H9 (cell line): Measurements from ENCODE around the gene DTD1. TPM values are rescaled to one million over a fixed set of nuclear protein-coding genes. Genes with fewer than 3 reads are reported as not detected.

ENCODE experiments used
- DNase-seq: peaks from one replicate; pipeline ENCODE4 v3.0.0-alpha.2; 2017
- H2AFZ ChIP-seq: one replicate; pipeline ENCODE4 v1.6.1; 2013; ENCODE audit warnings: mild to moderate bottlenecking, low read length, control low read depth, moderate library complexity
- H2AK5ac ChIP-seq: 2 replicates; pipeline ENCODE4 v1.6.1; 2013; ENCODE audit warnings: low read length, control low read depth, mixed read lengths; ENCODE audit not compliant: insufficient read length
- H2BK120ac ChIP-seq: one replicate; pipeline ENCODE4 v1.6.1; 2013; ENCODE audit warnings: low read depth, mild to moderate bottlenecking, low read length, control low read depth, inconsistent platforms; ENCODE audit not compliant: poor library complexity, severe bottlenecking
- H2BK12ac ChIP-seq: 2 replicates; pipeline ENCODE4 v1.6.1; 2013; ENCODE audit warnings: low read length, control low read depth, mixed read lengths, low read depth; ENCODE audit not compliant: insufficient read length
- H2BK15ac ChIP-seq: 2 replicates; pipeline ENCODE4 v1.6.1; 2013; ENCODE audit warnings: low read depth, low read length, control low read depth
- H2BK20ac ChIP-seq: one replicate; pipeline ENCODE4 v1.6.1; 2013; ENCODE audit warnings: low read depth, mild to moderate bottlenecking, low read length, control low read depth, inconsistent platforms; ENCODE audit not compliant: poor library complexity, severe bottlenecking
- H2BK5ac ChIP-seq: 2 replicates; pipeline ENCODE4 v1.6.1; 2013; ENCODE audit warnings: low read length, control low read depth, mixed read lengths; ENCODE audit not compliant: insufficient read length
- H3K14ac ChIP-seq: 2 replicates; pipeline ENCODE4 v1.6.1; 2013; ENCODE audit warnings: low read length, control low read depth; ENCODE audit not compliant: insufficient read depth
- H3K18ac ChIP-seq: 2 replicates; pipeline ENCODE4 v1.6.1; 2013; ENCODE audit warnings: low read depth, mild to moderate bottlenecking, mixed read lengths, low read length, control low read depth; ENCODE audit not compliant: insufficient read length
- H3K23ac ChIP-seq: 2 replicates; pipeline ENCODE4 v1.6.1; 2013; ENCODE audit warnings: low read length, control low read depth, mixed read lengths, low read depth; ENCODE audit not compliant: insufficient read length
- H3K23me2 ChIP-seq: 2 replicates; pipeline ENCODE4 v1.6.1; 2013; ENCODE audit warnings: low read depth, mild to moderate bottlenecking, mixed read lengths, low read length, control low read depth; ENCODE audit not compliant: insufficient read length, poor library complexity, severe bottlenecking
- H3K27ac ChIP-seq: 2 replicates; pipeline ENCODE4 v1.5.1; 2013; ENCODE audit warnings: low read length, control low read depth, mixed read lengths, low read depth; ENCODE audit not compliant: insufficient read length
- H3K27me3 ChIP-seq: 2 replicates; pipeline ENCODE4 v1.6.1; 2013; ENCODE audit warnings: low read length, control low read depth, inconsistent platforms; ENCODE audit not compliant: insufficient read depth
- H3K4ac ChIP-seq: 2 replicates; pipeline ENCODE4 v1.6.1; 2013; ENCODE audit warnings: low read depth, mild to moderate bottlenecking, control low read depth, inconsistent platforms, low read length, moderate library complexity
- H3K4me1 ChIP-seq: 2 replicates; pipeline ENCODE4 v1.6.1; 2013; ENCODE audit warnings: low read length, control low read depth, inconsistent platforms; ENCODE audit not compliant: insufficient read depth
- H3K4me2 ChIP-seq: 2 replicates; pipeline ENCODE4 v1.6.1; 2013; ENCODE audit warnings: low read length, control low read depth, mixed read lengths; ENCODE audit not compliant: insufficient read length, insufficient read depth
- H3K56ac ChIP-seq: 2 replicates; pipeline ENCODE4 v1.6.1; 2013; ENCODE audit warnings: low read depth, mild to moderate bottlenecking, mixed read lengths, low read length, control low read depth; ENCODE audit not compliant: insufficient read length
- H3K79me1 ChIP-seq: 2 replicates; pipeline ENCODE4 v1.6.1; 2013; ENCODE audit warnings: low read depth, mild to moderate bottlenecking, moderate library complexity, low read length, control low read depth, inconsistent platforms; ENCODE audit not compliant: insufficient read depth, poor library complexity, severe bottlenecking
- H3K79me2 ChIP-seq: 2 replicates; pipeline ENCODE4 v1.6.1; 2013; ENCODE audit warnings: low read length, control low read depth, inconsistent platforms; ENCODE audit not compliant: insufficient read depth
- H3K9ac ChIP-seq: 2 replicates; pipeline ENCODE4 v1.6.1; 2013; ENCODE audit warnings: low read length, control low read depth, mixed read lengths; ENCODE audit not compliant: insufficient read length; ENCODE audit errors: extremely low read depth
- H3K9me3 ChIP-seq: one replicate; pipeline ENCODE4 v1.6.1; 2013; ENCODE audit warnings: low read depth, low read length, inconsistent platforms; ENCODE audit not compliant: control insufficient read depth
- H3T11ph ChIP-seq: one replicate; pipeline ENCODE4 v1.6.1; 2013; ENCODE audit warnings: mild to moderate bottlenecking, low read length, control low read depth, inconsistent platforms
- H4K20me1 ChIP-seq: one replicate; pipeline ENCODE4 v1.6.1; 2013; ENCODE audit not compliant: control insufficient read depth, insufficient read length, insufficient read depth
- H4K5ac ChIP-seq: 2 replicates; pipeline ENCODE4 v1.6.1; 2013; ENCODE audit warnings: low read depth, mild to moderate bottlenecking, mixed read lengths, low read length, control low read depth; ENCODE audit not compliant: insufficient read length
- H4K8ac ChIP-seq: replicated peaks from 2 replicates; pipeline ENCODE4 v1.6.1; 2013; ENCODE audit warnings: low read length, control low read depth, mixed read lengths, low read depth; ENCODE audit not compliant: insufficient read length
- H4K91ac ChIP-seq: 2 replicates; pipeline ENCODE4 v1.6.1; 2013; ENCODE audit warnings: low read depth, mild to moderate bottlenecking, moderate library complexity, mixed read lengths, low read length, control low read depth; ENCODE audit not compliant: insufficient read length
- H3K27ac Mint-ChIP-seq, 3 experiments: 2 replicates in 2 of 3; 3 replicates in 1 of 3; pipeline ENCODE4 v1.8.0; 2020 to 2021; ENCODE audit warnings: mixed read lengths in 3 of 3, mild to moderate bottlenecking in 1 of 3, moderate library complexity in 1 of 3
- H3K27me3 Mint-ChIP-seq: 2 replicates; pipeline ENCODE4 v1.8.0; 2021; ENCODE audit warnings: low read depth, mild to moderate bottlenecking, moderate library complexity, mixed read lengths
- H3K36me3 Mint-ChIP-seq, 3 experiments: 2 replicates in 2 of 3; 3 replicates in 1 of 3; pipeline ENCODE4 v1.8.0; 2020 to 2021; ENCODE audit warnings: low read depth in 3 of 3, mixed read lengths in 3 of 3; ENCODE audit not compliant: insufficient read depth in 1 of 3
- H3K4me1 Mint-ChIP-seq, 2 experiments: 2 replicates each; pipeline ENCODE4 v1.8.0; 2020; ENCODE audit warnings: mixed read lengths in 2 of 2
- H3K4me3 Mint-ChIP-seq, 2 experiments: 2 replicates in 1 of 2; 3 replicates in 1 of 2; pipeline ENCODE4 v1.8.0; 2020 to 2021; ENCODE audit warnings: mild to moderate bottlenecking in 2 of 2, mixed read lengths in 2 of 2, moderate library complexity in 1 of 2
- H3K9me3 Mint-ChIP-seq, 2 experiments: 2 replicates in 1 of 2; 3 replicates in 1 of 2; pipeline ENCODE4 v1.8.0; 2020; ENCODE audit warnings: mild to moderate bottlenecking in 2 of 2, mixed read lengths in 2 of 2, moderate library complexity in 1 of 2
- CTCF ChIP-seq: fragments of 200-600 bp; sonication (generic); conservative IDR thresholded peaks from 3 replicates; pipeline ENCODE4 v1.8.0; 2021; ENCODE audit warnings: antibody characterized with exemption, mild to moderate bottlenecking
- WGBS: extraction: QIAGEN DNeasy Blood & Tissue Kit; methylation state at CpG from one replicate; pipeline ENCODE4 v1.1.7; 2013; ENCODE audit warnings: missing lambda C conversion rate, low lambda C conversion rate, mixed read lengths; ENCODE audit not compliant: insufficient read length; ENCODE audit errors: extremely low coverage; 5-methylcytosine and 5-hydroxymethylcytosine counted together
- total RNA-seq: library from RNA; stranded (reverse); gene quantifications from 2 replicates; pipeline ENCODE4 v1.2.1, GENCODE V29; 2021

DTD1 gene
- total RNA-seq, 1 experiment from 2014 or later: 62.0 TPM

- H3K27ac Mint-ChIP-seq: peak overlapping the region; percentile 37 to 97 (median 92); a peak in 6 of 7 replicates
- H2BK20ac ChIP-seq: no peak overlapping the region
- no peak for TF ChIP-seq CTCF
Measured at GRCh38 chr20:18589941-18590674, 2.3 kb downstream of the DTD1 start.

More at GRCh38 chr20:18589941-18590674, 2.3 kb downstream of the DTD1 start:
- H3K9me3 Mint-ChIP-seq: peaks cover 3 to 4% of the 10 kb centered on the region in 2 experiments; a peak in 4 of 5 replicates
- DNase-seq: no peak
- no peak overlapping the region for H3K56ac ChIP-seq
- no peak overlapping the region for H3K14ac ChIP-seq
- no peaks in the 10 kb centered on the region; the same call in 1 of the 2 replicates for H3K4me1 ChIP-seq
- peaks cover 3% of the 10 kb centered on the region; the same call in 1 of the 2 replicates for H3K79me2 ChIP-seq
- H3K18ac ChIP-seq: no peak overlapping the region
- no peak overlapping the region for H2BK5ac ChIP-seq
- no peaks in the 10 kb centered on the region for H3K27me3 ChIP-seq
- H4K91ac ChIP-seq: no peak overlapping the region
- no peaks in the 10 kb centered on the region for H3K27me3 Mint-ChIP-seq
- no peaks in the 10 kb centered on the region for H4K20me1 ChIP-seq
- peak overlapping the region; percentile 82 to 90 for H3K4me3 Mint-ChIP-seq
- H3K9ac ChIP-seq: no peak overlapping the region
- peaks cover 4% of the 10 kb centered on the region for H3K23me2 ChIP-seq
- no peak overlapping the region for H4K8ac ChIP-seq
- no peaks in the 10 kb centered on the region for H3K79me1 ChIP-seq
- WGBS: no CpG with 5 or more reads among the region's 8 CpGs
- peaks cover 34 to 44% of the 10 kb centered on the region in 2 experiments for H3K4me1 Mint-ChIP-seq
- H2AK5ac ChIP-seq: no peak overlapping the region
- H4K5ac ChIP-seq: no peak overlapping the region
- no peak overlapping the region for H3K27ac ChIP-seq
- H2BK12ac ChIP-seq: no peak overlapping the region
- no peak overlapping the region for H3K4me2 ChIP-seq
- H3K9me3 ChIP-seq: no peaks in the 10 kb centered on the region
- H3K36me3 Mint-ChIP-seq: peaks cover 2 to 9% (median 5%) of the 10 kb centered on the region in 3 experiments; a peak in 5 of 7 replicates
- no peak overlapping the region for H2AFZ ChIP-seq
- no peak overlapping the region for H3K23ac ChIP-seq
- H2BK120ac ChIP-seq: no peak overlapping the region
- no peak overlapping the region for H3K4ac ChIP-seq
- H3T11ph ChIP-seq: no peak overlapping the region
- H2BK15ac ChIP-seq: no peak overlapping the region
